Measurements from ENCODE around the gene LIPA. TPM values are rescaled to one million over a fixed set of nuclear protein-coding genes. Genes with fewer than 3 reads are reported as not detected.
"Not testable (repeated sequence)": the region's sequence is repeated elsewhere in the genome, so short reads cannot be mapped to it uniquely, and the experiment has no call there.

Gene LIPA
- total RNA-seq, 2 donors from 2014 or later, result 19.0 to 39.8 TPM

DNA sequence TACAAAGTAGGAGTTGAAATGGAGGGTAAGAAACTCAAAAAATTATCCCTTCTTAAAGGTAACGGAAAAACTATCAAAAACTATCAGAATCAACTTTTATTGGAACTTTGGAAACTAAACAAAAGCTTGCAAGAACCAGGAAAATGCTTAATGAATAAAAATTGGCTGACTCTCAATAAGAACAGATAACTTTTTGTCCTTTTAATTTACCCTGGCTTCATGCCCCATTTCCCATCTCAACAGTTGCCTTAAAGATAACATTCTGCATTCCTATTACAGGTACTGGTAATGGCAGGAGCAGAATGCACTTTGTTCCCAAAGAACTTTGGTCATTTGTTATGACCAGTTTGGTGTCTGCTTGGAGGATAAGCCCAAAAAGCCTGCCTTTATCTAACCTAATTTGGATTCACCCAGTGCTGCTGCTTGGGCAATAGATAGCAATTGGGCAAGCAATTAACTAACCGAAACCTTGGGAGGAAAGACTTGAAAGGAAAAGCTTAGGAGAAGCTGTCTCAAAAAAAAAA, 62.3 kb downstream of the LIPA start:
- intact Hi-C loops (cut with DNase I, micrococcal nuclease), result no loop called here
- no peak for ATAC-seq
- no peak for DNase-seq

DNA sequence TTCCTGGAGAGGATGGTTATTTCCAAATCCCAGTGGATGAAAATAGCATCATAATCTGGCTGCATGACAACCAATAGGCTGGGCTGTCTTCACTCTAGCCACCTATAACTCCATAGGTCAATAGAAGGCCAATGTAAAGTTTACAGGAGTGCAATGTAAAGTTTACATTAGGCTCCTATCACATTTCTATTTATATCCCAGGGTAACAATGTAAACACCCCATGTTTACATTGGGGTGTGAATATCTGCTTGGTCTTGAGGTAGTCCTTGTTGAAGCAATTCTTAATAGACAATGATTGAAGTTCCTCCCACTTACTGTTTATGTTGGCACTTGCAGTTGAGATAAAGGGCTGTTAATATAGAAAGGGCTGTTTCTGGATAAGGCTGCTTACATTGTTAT, 65.9 kb downstream of the LIPA start:
- no peak for DNase-seq
- ATAC-seq, result peak; percentile 86

DNA sequence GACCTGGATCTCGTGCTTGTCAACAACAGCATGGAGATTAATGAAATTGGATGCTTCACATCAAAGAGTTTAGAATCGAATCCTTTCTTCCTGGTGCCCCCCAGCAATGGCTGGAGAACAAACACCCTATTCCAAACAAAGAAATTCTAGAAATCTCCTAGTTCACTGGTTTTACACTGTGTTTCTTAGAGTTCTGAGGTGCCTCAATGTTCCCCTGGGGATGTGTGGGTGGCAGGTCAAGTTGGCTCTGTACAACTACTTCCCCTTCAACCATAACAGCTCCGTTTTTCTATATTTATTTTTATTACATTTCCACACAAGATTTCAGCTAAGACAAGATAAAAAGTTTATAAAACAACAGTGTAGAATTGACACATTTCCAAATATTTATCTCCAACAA, 66.9 kb downstream of the LIPA start:
- intact Hi-C loops (cut with DNase I, micrococcal nuclease), result no loop called here
- DNase-seq (no peak), ATAC-seq (no peak)

More for the DNA sequence above, 65.9 kb downstream of the LIPA start:
- intact Hi-C loops (cut with DNase I, micrococcal nuclease), result no loop called here

DNA sequence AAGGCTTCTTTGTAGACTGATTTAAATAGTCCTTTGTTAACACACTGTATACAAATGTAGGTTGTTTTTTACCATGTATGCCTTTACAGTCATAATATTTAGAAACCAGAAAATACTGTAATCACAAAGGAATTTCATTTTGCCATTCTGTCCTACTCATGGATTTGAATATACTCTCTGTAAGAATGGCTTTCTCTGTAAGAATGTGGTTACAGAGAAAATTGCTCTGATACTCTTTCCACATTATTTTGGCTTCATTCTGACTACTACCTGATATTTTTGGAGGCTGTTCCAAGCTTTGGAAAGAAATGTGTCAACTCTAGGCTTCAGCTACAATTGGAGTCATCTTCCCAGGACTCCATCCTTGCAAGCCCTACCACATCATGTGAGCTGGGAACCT, 68.0 kb downstream of the LIPA start:
- intact Hi-C loops (cut with DNase I, micrococcal nuclease), result no loop called here
- ATAC-seq, result no peak

DNA sequence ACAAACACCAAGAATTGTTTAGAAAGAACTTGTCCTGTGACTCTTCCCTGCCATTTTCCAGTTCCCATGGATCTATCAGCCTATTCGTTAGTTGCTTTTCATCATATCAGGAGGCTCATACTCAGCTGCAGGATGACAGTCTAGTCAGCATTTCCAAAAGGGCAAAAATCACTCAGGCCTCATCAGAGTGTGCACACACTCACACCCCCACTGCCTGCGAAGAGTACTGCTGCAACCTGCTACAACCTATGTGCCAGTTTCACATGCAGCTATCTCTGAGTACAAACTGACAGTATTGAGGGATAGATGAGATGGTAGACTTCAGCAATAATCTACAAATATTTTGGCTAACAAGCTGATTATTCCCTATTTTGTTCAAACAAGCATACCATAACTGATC, 68.7 kb downstream of the LIPA start:
- DNase-seq (no peak), ATAC-seq (no peak)
- intact Hi-C loops (cut with DNase I, micrococcal nuclease), result no loop called here

More for the DNA sequence above, 68.0 kb downstream of the LIPA start:
- no peak for DNase-seq

DNA sequence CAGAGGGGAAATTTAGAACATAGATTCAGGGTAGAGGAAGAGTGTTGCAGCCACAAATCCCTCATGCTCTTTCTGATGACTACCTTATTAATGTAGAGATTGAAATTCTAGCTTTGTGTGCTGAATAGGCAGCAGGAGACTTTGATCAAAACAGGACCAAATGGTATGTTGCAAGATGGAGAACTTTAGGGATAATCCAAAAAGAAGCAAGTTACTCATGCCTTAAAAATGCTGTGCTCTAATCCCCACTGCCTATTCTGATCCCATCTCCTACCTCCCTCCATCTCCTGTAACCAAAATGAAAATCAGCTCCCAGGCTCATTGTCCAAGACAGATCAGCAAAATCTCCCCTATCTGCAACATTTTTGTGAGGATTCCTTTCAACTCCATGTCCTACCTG, 75.8 kb downstream of the LIPA start:
- no peak for ATAC-seq
- no peak for DNase-seq
- intact Hi-C loops (cut with DNase I, micrococcal nuclease), result no loop called here

DNA sequence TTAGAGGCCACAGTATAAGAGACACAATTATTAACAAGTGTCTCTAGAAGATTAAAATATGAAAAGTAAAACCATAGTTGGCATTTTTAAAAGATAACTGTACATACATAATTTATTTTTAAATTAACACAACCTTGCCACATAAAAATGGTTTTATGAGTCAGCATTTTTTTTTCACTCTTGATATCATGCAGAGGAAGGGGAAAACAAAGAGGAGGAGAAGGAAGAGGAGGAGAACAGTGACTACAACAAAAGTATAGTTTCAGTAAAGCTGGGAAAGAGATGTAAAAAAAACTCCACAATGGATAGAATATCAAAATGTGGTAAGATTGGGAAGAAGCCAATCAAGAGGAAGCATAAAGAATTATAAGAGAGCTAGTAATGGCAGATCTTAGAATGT, 78.5 kb downstream of the LIPA start:
- ATAC-seq, result no peak
- intact Hi-C loops (cut with DNase I, micrococcal nuclease), result no loop called here
- DNase-seq, result no peak

DNA sequence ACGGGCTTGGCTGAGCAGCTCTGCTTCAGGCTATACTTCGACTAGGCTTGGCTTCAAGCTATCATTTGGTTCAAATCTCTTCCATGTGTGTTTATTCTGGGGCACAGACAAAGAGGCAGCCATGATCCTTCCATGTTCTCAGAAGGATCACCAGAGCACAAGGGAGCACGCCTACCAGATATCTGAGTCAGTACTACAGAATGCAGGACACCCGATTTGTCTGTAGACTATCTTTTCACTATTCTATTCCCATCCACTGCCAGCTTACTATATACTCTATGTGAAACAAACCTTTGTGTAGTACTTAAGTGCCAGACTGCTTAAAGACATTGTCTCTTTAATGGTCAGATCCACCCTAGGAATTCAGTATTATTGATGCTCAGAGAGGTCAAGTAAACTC, 79.6 kb downstream of the LIPA start:
- ATAC-seq, result no peak
- intact Hi-C loops (cut with DNase I, micrococcal nuclease), result no loop called here

DNA sequence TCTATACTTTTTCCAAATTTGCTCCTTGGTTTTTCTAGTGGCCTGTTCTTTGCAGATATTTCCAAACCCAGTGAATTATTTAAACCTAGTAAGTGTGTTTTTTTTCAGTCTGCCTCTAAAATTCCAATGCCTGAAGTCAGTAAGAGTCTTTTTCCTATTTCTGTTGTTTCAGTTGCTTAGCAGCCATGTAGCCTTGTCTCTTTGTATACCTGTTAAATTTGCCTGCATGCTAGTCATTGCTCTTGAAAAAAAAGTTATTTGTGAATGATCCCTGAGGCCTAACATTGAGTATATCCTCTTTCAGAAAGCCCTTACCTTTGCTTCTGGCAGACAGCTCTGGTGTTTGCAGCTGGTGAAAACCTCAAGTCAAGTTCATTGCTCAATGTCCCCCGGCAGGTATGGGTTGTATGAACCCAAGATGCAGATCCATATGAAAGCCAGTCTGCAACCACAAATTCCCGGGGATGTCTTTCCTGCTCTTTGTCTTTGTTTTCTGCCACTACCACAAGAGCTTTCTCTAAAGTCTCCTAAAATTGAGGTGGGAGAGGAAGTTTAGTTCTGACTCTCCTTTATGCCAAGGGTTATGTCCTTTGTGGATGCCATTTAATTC, 80.2 kb downstream of the LIPA start:
- ATAC-seq (no peak), DNase-seq (no peak)
- intact Hi-C loops (cut with DNase I, micrococcal nuclease), result no loop called here

More for the DNA sequence above, 79.6 kb downstream of the LIPA start:
- DNase-seq, result no peak

DNA sequence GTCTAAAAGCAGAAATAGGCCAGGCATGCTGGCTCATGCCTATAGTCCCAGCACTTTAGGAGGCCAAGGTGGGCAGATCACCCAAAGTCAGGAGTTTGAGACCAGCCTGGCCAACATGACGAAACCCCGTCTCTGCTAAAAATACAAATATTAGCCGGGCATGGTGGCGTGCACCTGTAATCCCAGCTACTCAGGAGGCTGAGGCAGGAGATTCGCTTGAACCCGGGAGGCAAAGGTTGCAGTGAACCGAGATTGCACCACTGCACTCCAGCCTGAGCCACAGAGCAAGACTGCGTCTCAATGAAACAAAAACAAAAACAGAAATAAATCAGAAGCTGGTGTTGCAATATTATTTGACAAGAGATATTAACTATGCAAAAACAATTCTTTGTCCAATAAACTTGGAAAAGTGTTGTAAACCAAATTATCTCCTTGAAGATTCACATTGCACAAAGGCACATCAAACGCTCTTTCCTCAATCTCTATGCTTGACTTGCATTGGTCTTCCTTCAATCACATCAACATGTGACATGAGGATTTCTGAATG, 83.1 kb downstream of the LIPA start:
- DNase-seq; intact Hi-C loops (cut with DNase I, micrococcal nuclease); ATAC-seq: not testable (repeated sequence)

DNA sequence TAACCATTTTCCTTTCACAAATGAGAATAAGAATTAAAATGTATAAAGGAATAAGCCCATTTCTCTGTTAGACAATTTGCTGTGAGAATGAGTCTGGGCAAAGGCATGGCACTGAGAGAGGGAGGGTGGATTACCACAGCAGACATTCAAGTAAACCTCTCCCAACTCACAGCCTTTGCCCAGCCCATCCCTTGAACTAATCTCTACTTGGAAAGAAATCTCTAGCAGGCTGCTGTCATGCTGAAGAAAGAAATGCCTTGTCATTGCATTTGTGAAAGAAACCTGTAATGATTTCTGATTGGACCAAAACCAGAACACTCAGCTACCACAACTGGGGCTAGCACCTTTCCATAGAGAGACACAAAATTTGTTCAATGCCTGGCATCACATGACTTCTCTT, 83.7 kb downstream of the LIPA start:
- DNase-seq (no peak), ATAC-seq (no peak)
- intact Hi-C loops (cut with DNase I, micrococcal nuclease), result no loop called here

DNA sequence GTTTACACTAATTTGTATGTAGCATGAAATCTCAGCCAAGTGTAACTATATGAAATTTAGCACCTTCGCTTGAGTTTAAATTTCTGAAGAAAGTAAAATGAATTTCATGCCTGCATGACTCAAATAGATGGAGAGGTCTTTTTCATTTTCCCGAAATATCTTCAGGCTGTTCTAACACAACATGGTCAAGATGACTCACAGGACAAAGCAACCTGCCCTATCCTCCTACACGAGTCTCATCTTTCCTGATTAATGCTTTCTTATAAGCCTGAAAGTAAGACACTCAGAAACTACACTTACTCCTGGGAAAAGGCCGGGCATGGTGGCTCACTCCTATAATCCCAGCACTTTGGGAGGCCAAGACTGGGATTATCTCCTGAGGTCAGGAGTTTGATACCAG, 85.7 kb downstream of the LIPA start:
- intact Hi-C loops (cut with DNase I, micrococcal nuclease), result no loop called here

DNA sequence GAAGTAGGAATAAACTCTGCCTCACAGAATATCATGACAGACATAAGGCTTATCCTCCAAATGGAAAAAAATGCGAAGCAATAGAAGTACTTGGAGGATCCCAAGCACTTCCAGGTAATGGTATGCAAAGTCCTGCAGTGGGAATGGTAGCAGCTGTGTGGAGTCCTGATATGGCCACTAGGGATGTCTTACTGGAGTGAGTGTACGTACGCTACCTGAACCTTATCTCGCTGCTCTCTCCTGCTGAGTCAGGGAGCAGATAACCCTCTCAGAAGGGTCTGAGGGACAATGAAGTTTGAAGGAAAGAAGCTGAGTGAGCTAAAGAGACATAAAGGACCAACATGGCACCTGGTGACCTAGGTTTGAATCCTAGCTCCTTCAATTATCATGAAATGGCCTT, 86.7 kb downstream of the LIPA start:
- intact Hi-C loops (cut with DNase I, micrococcal nuclease), result no loop called here
- DNase-seq (no peak), ATAC-seq (no peak)

More for the DNA sequence above, 85.7 kb downstream of the LIPA start:
- ATAC-seq (no peak), DNase-seq (no peak)

DNA sequence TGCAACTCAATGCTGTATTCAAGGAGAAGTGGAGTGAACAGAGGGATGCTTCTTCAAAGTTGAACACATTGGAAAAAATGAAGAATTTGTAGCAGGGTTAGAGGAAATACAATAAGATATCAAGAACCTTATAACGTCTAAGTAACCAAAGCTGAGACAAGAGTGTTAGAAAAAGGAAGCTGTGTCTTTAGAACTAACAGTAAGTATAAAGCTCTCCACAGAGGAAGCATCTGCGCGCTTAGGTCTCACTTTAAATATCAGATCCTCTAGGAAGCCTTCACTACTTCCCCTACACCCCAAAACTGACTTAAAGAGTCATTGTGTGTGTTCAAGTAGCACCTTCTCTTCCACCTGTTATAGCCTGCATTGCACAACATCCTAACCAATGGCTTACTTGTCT, 87.5 kb downstream of the LIPA start:
- no peak for DNase-seq
- no peak for ATAC-seq
- intact Hi-C loops (cut with DNase I, micrococcal nuclease), result no loop called here

Other genes with a start within 250 kb of the LIPA start
- 1 to 10 TPM in 1 of 2 donors, under 1 TPM in 1; 0.46 to 1.3 TPM for gene CH25H, start 44.5 kb downstream of the LIPA start, total RNA-seq
- gene IFIT2, start 50.3 kb upstream of the LIPA start, total RNA-seq, result 1 to 10 TPM; 4.3 to 7.1 TPM
- 10 to 100 TPM in 1 of 2 donors, 1 to 10 TPM in 1; 5.0 to 10.3 TPM for gene IFIT3, start 76.2 kb upstream of the LIPA start, total RNA-seq
- gene IFIT1B, start 126.3 kb upstream of the LIPA start, total RNA-seq, result not detected
- 1 to 10 TPM; 6.1 to 6.8 TPM for gene IFIT1, start 140.8 kb upstream of the LIPA start, total RNA-seq
- gene IFIT5, start 162.8 kb upstream of the LIPA start, total RNA-seq, result 10 to 100 TPM; 10.2 to 10.6 TPM

All from left colon (tissue), 2 donors.